Activated naive CD4-positive, alpha-beta T cell (primary cell): ENCODE results near the gene RAD51B.
"Not testable (repeated sequence)": the region's sequence is repeated elsewhere in the genome, so short reads cannot be mapped to it uniquely, and the experiment has no call there.

ENCODE experiments used
- DNase-seq, 4 experiments: peaks; one replicate each; lab custom pipeline; 2025; lab: John Stamatoyannopoulos, UW

Gene RAD51B

DNA sequence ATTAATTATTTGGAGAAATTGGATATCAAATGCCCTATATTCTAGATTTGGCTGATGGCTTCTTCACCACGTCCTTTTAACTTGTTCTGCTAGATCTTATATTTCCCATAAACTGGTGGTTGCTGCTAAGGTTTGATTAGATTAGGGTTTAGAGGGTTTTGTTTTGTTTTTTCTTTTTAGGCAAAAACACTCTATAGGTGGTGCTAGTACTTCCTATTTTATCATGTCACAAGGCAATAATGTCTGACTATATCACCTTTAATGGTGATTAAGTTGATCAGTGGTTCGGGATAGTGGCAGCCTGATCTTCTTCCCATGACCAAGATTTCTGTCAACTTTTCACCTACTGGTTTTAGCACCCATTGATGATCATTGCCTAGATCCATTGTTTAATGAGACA, 455.1 kb downstream of the RAD51B start:
- DNase-seq, result no peak

DNA sequence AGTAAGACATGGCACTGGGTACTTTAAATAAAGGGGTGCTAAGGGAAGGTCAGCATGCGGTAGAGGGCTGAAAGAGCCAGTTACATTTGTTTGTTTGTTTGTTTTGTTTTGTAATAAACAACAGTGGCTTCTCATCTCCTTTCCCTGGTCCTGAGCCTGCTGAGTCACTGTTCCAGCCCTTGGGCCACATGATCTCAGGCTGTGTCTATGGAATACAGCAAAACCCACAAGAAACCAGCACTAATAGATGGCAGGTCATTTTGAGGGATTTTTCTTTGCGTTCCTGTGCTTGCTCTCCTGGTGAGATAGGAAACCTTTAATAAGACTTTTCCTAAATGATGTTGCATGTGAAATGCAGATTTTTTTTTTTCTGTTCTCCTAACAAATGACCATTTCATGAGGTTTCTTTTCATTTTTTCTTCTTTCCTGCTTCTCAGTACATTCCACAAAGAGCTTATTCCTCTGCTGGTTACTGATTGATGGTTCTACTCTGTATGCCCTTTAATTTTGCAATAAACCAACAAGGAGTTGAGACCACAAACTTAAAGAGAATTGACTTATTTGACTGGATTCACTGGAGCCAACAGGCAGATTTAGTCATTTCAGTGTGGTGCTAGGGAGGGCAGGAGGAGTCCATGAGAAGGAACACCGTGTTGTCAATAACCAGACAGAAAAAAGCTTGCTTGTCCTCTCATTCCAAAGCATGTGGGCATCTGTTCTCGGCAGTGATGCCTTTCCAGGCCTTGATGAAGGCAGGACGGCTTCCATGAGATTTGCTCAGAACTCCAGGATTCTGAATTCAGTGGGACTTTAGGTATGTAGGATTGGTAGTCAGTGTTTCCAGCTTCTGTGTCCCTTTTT, 459.2 kb downstream of the RAD51B start:
- no peak for DNase-seq

DNA sequence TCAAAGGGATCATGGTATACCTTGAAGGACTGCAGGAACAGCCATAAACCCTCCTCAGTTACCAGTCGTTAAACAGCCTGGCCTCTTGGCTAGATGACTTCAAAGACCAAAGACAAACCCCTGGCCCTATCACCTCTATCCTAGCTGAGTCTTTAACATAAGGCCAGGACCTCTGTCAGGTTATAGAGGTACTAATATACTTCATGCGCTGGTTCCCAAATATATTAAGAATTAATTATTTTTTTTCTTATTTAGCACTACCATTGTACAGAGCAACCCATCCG, 459.8 kb downstream of the RAD51B start:
- DNase-seq, result no peak

GRCh38 chr14:68279777-68280233, 460.2 kb downstream of the RAD51B start:
- DNase-seq, result no peak

DNA sequence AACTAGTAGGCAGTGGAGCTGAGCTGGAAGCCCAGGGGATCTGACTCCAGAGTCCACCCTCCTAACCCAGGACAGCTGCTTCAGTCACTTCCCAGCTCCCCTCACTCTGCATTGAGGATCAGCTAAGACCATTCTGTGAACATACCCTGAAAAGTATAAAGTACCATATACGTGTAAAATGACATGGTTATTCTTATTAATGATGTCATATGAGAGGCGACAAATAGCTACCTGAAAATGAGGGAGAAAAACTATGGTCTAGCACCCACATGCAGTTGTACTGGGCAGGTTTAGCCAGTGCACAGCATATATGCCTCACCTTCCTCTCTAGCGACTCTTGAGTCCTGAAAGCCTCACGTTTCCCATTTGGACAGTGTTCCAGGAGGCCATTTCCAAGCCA, 461.9 kb downstream of the RAD51B start:
- DNase-seq, result no peak

DNA sequence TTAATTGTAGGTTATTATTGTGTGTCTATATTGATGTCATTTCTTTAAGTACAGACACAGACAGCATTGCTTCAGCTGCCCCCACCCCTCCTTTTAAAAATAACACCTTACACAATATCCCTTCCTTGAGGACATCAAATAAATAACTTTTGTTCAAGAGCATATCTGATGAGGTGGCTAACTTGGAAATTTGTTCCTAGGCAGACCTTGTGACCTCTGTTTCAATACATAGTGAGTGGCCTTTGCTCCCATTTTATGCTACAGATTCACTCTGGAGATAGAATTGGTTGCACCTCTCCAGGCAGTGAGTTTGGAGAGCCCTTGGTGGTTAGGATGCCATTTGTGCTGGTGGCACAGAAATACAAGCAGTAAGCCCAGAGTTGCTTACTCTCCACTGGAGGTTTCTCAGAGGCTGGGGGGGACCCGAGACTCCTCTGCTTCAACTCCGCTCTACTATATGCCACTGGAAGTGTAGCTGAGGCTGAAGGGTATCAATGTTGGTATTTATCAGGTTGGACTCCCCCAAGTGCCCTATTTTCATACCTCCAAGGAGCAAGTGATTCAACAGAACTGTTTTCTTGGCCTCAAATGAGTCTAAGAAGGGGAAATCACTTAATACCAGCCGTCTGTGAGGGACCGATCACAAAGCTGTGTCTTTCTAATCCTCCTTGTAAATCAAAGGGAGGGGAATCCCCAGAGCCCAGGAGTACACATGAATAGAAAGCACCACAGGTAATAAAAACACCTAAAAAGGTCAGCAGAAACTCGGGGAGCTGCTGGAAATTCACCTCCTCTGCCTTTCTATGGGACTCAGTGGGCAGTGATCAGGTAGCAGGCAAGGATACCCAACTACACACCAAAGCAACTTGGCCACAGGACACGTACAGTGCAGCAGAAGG, 463.1 kb downstream of the RAD51B start:
- DNase-seq, result no peak

DNA sequence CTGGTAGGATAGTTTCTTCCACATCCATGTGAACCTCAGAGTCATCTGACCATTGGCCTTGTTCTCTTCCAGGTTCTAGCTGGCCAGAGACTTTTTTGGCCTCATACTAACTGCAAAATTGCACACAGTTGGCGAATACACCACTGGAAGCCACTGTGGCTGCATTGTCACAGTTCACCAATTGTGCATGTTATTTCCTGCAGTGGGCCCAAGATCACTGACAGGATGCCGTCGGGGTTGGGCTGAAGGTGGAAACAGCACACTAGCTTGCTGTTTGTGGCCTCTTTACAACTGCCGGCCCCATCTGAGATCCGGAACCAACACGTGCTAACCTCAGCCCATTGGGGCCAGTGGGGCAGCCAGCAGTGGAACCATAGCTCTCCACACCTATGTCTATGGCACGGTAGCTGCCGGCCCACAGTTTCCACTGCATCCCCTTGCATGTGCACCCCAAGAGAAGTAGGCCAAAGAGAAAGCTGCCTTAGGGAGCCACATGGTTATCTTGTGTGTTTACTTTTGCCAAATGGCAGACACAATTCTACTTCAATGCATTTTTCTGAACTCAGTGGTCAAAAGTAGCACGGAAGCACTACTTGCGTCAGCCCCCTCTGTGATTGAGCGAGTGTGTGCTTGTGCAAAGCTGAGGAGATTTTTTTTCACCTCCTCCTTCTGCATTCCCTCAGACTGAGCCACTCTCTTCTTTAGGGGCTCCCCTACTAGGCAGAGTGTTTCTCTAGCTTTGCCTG, 464.0 kb downstream of the RAD51B start:
- peak in 2 of 4 experiments; percentile 46 to 61 for DNase-seq

DNA sequence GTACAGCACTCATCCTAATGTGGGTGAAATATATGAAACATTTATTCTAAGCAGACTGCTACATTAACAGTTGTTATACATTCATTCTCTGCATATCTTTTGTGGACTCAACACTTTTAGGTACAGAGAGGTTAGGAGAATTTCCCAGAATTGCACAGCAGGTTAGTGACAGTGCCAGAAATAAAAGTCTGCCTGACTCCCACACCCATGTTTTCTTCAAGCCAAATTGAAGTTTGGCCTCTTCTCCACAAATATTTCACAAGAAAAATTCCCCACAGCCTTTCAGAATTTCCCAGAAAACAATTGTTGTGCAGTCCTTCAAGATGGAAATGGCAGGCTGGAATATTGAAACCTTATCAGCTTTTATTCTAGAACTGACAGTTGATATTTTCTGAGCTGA, 464.8 kb downstream of the RAD51B start:
- DNase-seq, result no peak

- no peak for DNase-seq
Observed at GRCh38 chr14:68284834-68285233, 465.3 kb downstream of the RAD51B start.

- DNase-seq, result peak in 1 of 4 experiments; percentile 6
Observed at GRCh38 chr14:68285421-68286179, 466.0 kb downstream of the RAD51B start.

GRCh38 chr14:68286667-68287066, 467.1 kb downstream of the RAD51B start:
- DNase-seq, result no peak

GRCh38 chr14:68289452-68289851, 469.9 kb downstream of the RAD51B start:
- not testable (repeated sequence) for DNase-seq

DNA sequence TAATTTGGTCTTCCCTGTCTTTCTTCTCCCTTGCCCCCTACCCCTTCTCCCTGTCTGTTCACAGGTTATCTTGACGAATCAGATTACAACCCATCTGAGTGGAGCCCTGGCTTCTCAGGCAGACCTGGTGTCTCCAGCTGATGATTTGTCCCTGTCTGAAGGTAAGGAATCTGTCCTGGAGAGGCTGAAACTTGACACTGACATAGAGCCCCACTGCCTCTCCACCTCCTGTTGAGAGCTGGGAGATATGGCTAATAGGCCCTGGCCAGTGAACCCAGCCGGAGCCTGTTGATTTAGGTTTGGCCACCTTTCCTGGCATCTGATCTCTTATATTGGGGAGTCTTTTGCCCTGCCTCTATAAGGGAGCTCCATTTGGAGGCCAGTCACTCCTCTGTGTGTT, 472.2 kb downstream of the RAD51B start:
- no peak for DNase-seq

- no peak for DNase-seq
Observed at GRCh38 chr14:68292441-68293215, 473.0 kb downstream of the RAD51B start.

- DNase-seq, result no peak
Observed at GRCh38 chr14:68293404-68293803, 473.8 kb downstream of the RAD51B start.

DNA sequence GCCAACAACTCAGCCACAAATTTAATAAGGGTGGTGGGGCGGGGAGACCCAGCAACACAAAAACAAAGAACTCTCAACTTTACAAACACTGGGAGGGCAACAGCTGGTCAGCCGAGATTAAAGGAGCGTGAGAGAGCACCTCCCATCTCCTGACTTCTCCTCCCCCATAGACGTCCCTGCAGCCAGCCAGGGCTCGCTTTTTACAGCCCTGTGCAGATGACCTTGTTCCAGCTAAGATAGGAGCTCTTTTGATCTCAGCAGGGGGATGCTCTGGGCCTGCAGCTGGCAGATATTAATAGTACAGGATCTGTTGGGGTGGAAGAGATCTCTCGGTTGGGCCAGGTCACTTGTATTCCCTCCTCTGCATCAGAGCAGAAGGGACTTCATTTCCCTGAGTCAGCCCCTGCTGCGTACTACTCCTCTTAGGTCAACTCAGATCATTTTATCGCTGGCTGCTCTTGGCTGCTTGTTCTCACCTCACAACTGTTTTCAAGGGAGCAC, 475.8 kb downstream of the RAD51B start:
- no peak for DNase-seq

- no peak for DNase-seq
Observed at GRCh38 chr14:68297039-68297438, 477.5 kb downstream of the RAD51B start.

GRCh38 chr14:68297876-68298468, 478.4 kb downstream of the RAD51B start:
- DNase-seq, result no peak

GRCh38 chr14:68300608-68301007, 481.0 kb downstream of the RAD51B start:
- no peak for DNase-seq

GRCh38 chr14:68301219-68301618, 481.6 kb downstream of the RAD51B start:
- DNase-seq, result no peak
